HEK293 (cell line): Measurements from ENCODE around the gene KBTBD12.
A peak's percentile ranks its signal among the peaks of the same experiment; 100 is the strongest.

Source experiments
- CTCF ChIA-PET: fragments of 350-600 bp; formaldehyde crosslinking; extraction: SDS; loops from one replicate; lab custom pipeline; 2021; ENCODE audit warnings: antibody characterized with exemption; lab: Yijun Ruan, JAX
- POLR2A ChIA-PET: fragments of 300-600 bp; formaldehyde crosslinking; extraction: SDS; loops from one replicate; lab custom pipeline; 2020; ENCODE audit warnings: antibody characterized with exemption, inconsistent platforms; lab: Yijun Ruan, JAX
- H3K27ac ChIP-seq: fragments of 200-500 bp; sonication (Bioruptor generic); 2 replicates; pipeline ENCODE4 v1.5.1; 2014; ENCODE audit warnings: low read depth, low read length, control low read depth, inconsistent platforms; ENCODE audit errors: extremely low read depth
- H3K36me3 ChIP-seq, 2 experiments: fragments of 200-500 bp in 1 of 2; sonication (Bioruptor generic) in 1 of 2; 1 replicate in 1 of 2; 2 replicates in 1 of 2; pipeline ENCODE4 v1.5.1; 2014 to 2017; ENCODE audit warnings: inconsistent platforms in 2 of 2, low read length in 2 of 2; ENCODE audit not compliant: control insufficient read depth in 2 of 2, insufficient read depth in 1 of 2
- H3K4me1 ChIP-seq: fragments of 200-500 bp; sonication (Bioruptor generic); 2 replicates; pipeline ENCODE4 v1.5.1; 2014; ENCODE audit warnings: mild to moderate bottlenecking, low read length, inconsistent platforms; ENCODE audit not compliant: control insufficient read depth, insufficient read depth
- H3K4me3 ChIP-seq: 2 replicates; pipeline ENCODE4 v1.5.1; 2011; ENCODE audit warnings: low read depth, mild to moderate bottlenecking, control low read depth, low read length, moderate library complexity
- H3K9me3 ChIP-seq: fragments of 200-500 bp; sonication (Bioruptor generic); 2 replicates; pipeline ENCODE4 v1.5.1; 2014; ENCODE audit warnings: low read depth, low read length, inconsistent platforms; ENCODE audit not compliant: control insufficient read depth, insufficient read depth
- BCL6B ChIP-seq: fragments of 450-650 bp; formaldehyde crosslinking; IDR thresholded peaks from 2 replicates; pipeline ENCODE4 v1.5.1; 2017; ENCODE audit warnings: missing biosample characterization, missing genetic modification characterization
- HOXA7 ChIP-seq: sonication (generic); formaldehyde crosslinking; IDR thresholded peaks from 2 replicates; pipeline ENCODE4 v1.8.1; 2022; ENCODE audit warnings: missing genetic modification reagents, borderline replicate concordance
- SETDB1 ChIP-seq: IDR thresholded peaks from one replicate; pipeline ENCODE4 v1.6.1; 2017; ENCODE audit warnings: mild to moderate bottlenecking, low read length, moderate library complexity, mixed read lengths; ENCODE audit not compliant: insufficient read length
- SP2 ChIP-seq: fragments of 450-650 bp; formaldehyde crosslinking; IDR thresholded peaks from 2 replicates; pipeline ENCODE4 v1.5.1; 2016; ENCODE audit warnings: missing biosample characterization, missing genetic modification characterization
- TRIM28 ChIP-seq: IDR thresholded peaks from 2 replicates; pipeline ENCODE4 v1.6.1; 2011; ENCODE audit warnings: low read length, control low read depth, borderline replicate concordance
- ZBTB1 ChIP-seq: fragments of 450-650 bp; formaldehyde crosslinking; IDR thresholded peaks from 2 replicates; pipeline ENCODE4 v1.5.1; 2016; ENCODE audit warnings: missing biosample characterization, missing genetic modification characterization
- ZBTB44 ChIP-seq: fragments of 450-650 bp; IDR thresholded peaks from 2 replicates; pipeline ENCODE4 v1.5.1; 2018; ENCODE audit warnings: missing biosample characterization, mild to moderate bottlenecking, missing genetic modification characterization
- ZNF132 ChIP-seq: fragments of 450-650 bp; formaldehyde crosslinking; IDR thresholded peaks from 2 replicates; pipeline ENCODE4 v1.5.1; 2017; ENCODE audit warnings: missing biosample characterization, missing genetic modification characterization, borderline replicate concordance
- ZNF133 ChIP-seq: fragments of 450-650 bp; formaldehyde crosslinking; IDR thresholded peaks from 2 replicates; pipeline ENCODE4 v1.5.1; 2016; ENCODE audit warnings: missing biosample characterization, missing genetic modification characterization
- ZNF211 ChIP-seq: fragments of 450-650 bp; formaldehyde crosslinking; IDR thresholded peaks from 2 replicates; pipeline ENCODE4 v1.5.1; 2016; ENCODE audit warnings: low read depth, missing biosample characterization, missing genetic modification characterization
- ZNF37A ChIP-seq: fragments of 450-650 bp; IDR thresholded peaks from 2 replicates; pipeline ENCODE4 v1.5.1; 2018; ENCODE audit warnings: missing biosample characterization, missing genetic modification characterization
- ZNF449 ChIP-seq: fragments of 450-650 bp; formaldehyde crosslinking; IDR thresholded peaks from 2 replicates; pipeline ENCODE4 v1.5.1; 2017; ENCODE audit warnings: missing biosample characterization, mild to moderate bottlenecking, missing genetic modification characterization, moderate library complexity
- ZNF48 ChIP-seq: fragments of 450-650 bp; formaldehyde crosslinking; IDR thresholded peaks from 2 replicates; pipeline ENCODE4 v1.5.1; 2016; ENCODE audit warnings: missing biosample characterization, missing genetic modification characterization
- ZNF621 ChIP-seq: fragments of 450-650 bp; formaldehyde crosslinking; IDR thresholded peaks from 2 replicates; pipeline ENCODE4 v1.5.1; 2017; ENCODE audit warnings: missing biosample characterization, missing genetic modification characterization
- ZNF639 ChIP-seq: fragments of 450-650 bp; formaldehyde crosslinking; IDR thresholded peaks from 2 replicates; pipeline ENCODE4 v1.5.1; 2016; ENCODE audit warnings: missing biosample characterization, missing genetic modification characterization
- ZNF692 ChIP-seq: fragments of 450-650 bp; formaldehyde crosslinking; IDR thresholded peaks from 2 replicates; pipeline ENCODE4 v1.5.1; 2016; ENCODE audit warnings: missing biosample characterization, missing genetic modification characterization
- ZSCAN16 ChIP-seq: fragments of 450-650 bp; formaldehyde crosslinking; IDR thresholded peaks from 2 replicates; pipeline ENCODE4 v1.5.1; 2016; ENCODE audit warnings: missing biosample characterization, missing genetic modification characterization
- TF ChIP-seq, protein P1 (sequence below): fragments of 450-650 bp; formaldehyde crosslinking; IDR thresholded peaks from 2 replicates; pipeline ENCODE4 v1.5.1; 2016; ENCODE audit warnings: missing biosample characterization, missing genetic modification characterization, borderline replicate concordance
- TF ChIP-seq, protein P2 (sequence below): fragments of 450-650 bp; formaldehyde crosslinking; IDR thresholded peaks from 2 replicates; pipeline ENCODE4 v1.5.1; 2016; ENCODE audit warnings: missing biosample characterization, missing genetic modification characterization

The KBTBD12 gene

GRCh38 chr3:127979473-127979872 lies 64.4 kb downstream of the KBTBD12 start (continued):
- TF ChIP-seq ZSCAN16 (tag by site-specific recombination) = no peak

DNA sequence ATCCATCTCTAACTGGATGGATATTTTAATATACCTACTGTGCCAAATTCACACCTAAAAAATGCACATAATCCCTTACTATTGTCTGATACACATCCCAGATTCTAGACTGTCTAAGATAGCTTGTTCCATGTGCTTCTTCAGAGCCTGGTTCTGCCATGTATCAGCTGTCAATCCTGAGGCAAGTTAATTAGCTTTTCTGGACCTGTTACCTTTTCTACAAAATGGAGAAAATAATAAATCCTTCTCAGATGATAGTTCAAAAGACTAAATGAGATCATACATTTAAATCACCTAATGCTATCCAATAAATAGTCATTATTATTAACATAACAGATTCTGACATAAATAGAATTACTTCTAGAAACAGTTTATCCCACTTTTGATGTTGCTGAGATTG lies 66.1 kb downstream of the KBTBD12 start:
- no peak overlapping the region for H3K4me3 ChIP-seq
- ChIA-PET POLR2A (no interaction called here), CTCF (interaction anchor here (1.3 kb wide), 1 partner anchor 10 kb away, joined by 3 read pairs; no protein-coding TSS in a partner anchor)
- H3K36me3 ChIP-seq = no peaks in the 10 kb centered on the region
- TF ChIP-seq SETDB1 (peak; percentile 44), HOXA7 (CRISPR knock-in tag) (no peak), TRIM28 (peak; percentile 59; the same call in 1 of the 2 replicates)
- no peaks in the 10 kb centered on the region for H3K4me1 ChIP-seq
- H3K9me3 ChIP-seq = no peaks in the 10 kb centered on the region
- no peak overlapping the region for H3K27ac ChIP-seq

GRCh38 chr3:127982155-127982554 lies 67.1 kb downstream of the KBTBD12 start:
- CTCF ChIA-PET = no interaction called here
- TF ChIP-seq, protein P1, sequence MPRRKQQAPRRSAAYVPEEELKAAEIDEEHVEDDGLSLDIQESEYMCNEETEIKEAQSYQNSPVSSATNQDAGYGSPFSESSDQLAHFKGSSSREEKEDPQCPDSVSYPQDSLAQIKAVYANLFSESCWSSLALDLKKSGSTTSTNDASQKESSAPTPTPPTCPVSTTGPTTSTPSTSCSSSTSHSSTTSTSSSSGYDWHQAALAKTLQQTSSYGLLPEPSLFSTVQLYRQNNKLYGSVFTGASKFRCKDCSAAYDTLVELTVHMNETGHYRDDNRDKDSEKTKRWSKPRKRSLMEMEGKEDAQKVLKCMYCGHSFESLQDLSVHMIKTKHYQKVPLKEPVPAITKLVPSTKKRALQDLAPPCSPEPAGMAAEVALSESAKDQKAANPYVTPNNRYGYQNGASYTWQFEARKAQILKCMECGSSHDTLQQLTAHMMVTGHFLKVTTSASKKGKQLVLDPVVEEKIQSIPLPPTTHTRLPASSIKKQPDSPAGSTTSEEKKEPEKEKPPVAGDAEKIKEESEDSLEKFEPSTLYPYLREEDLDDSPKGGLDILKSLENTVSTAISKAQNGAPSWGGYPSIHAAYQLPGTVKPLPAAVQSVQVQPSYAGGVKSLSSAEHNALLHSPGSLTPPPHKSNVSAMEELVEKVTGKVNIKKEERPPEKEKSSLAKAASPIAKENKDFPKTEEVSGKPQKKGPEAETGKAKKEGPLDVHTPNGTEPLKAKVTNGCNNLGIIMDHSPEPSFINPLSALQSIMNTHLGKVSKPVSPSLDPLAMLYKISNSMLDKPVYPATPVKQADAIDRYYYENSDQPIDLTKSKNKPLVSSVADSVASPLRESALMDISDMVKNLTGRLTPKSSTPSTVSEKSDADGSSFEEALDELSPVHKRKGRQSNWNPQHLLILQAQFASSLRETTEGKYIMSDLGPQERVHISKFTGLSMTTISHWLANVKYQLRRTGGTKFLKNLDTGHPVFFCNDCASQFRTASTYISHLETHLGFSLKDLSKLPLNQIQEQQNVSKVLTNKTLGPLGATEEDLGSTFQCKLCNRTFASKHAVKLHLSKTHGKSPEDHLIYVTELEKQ (tag by site-specific recombination) = no peak
- TF ChIP-seq BCL6B (tag by site-specific recombination) = no peak
- no peak for TF ChIP-seq ZBTB44 (tag by site-specific recombination)
- no peak for TF ChIP-seq ZNF37A (tag by site-specific recombination)
- no peak for TF ChIP-seq SP2 (tag by site-specific recombination)
- TF ChIP-seq, protein P2, sequence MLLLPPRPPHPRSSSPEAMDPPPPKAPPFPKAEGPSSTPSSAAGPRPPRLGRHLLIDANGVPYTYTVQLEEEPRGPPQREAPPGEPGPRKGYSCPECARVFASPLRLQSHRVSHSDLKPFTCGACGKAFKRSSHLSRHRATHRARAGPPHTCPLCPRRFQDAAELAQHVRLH (tag by site-specific recombination) = no peak
- TF ChIP-seq ZNF692 (tag by site-specific recombination) = no peak
- no peak for TF ChIP-seq ZNF211
- no peak for TF ChIP-seq ZNF639 (tag by site-specific recombination)
- no peak for TF ChIP-seq ZNF133 (tag by site-specific recombination)
- TF ChIP-seq ZBTB1 (tag by site-specific recombination) = no peak
- TF ChIP-seq ZNF621 (tag by site-specific recombination) = no peak
- no peak for TF ChIP-seq ZNF48 (tag by site-specific recombination)
- no peak for TF ChIP-seq ZNF132 (tag by site-specific recombination)
- no peak for TF ChIP-seq ZNF449

More at GRCh38 chr3:127982155-127982554, 67.1 kb downstream of the KBTBD12 start:
- POLR2A ChIA-PET = no interaction called here
- Histone ChIP-seq H3K36me3 (no peaks in the 10 kb centered on the region), H3K27ac (no peak overlapping the region), H3K4me1 (no peaks in the 10 kb centered on the region), H3K4me3 (no peak overlapping the region), H3K9me3 (no peaks in the 10 kb centered on the region)
